ENCODE results near the gene FDX1.
A peak's percentile ranks its signal among the peaks of the same experiment; 100 is the strongest.

FDX1 gene

DNA sequence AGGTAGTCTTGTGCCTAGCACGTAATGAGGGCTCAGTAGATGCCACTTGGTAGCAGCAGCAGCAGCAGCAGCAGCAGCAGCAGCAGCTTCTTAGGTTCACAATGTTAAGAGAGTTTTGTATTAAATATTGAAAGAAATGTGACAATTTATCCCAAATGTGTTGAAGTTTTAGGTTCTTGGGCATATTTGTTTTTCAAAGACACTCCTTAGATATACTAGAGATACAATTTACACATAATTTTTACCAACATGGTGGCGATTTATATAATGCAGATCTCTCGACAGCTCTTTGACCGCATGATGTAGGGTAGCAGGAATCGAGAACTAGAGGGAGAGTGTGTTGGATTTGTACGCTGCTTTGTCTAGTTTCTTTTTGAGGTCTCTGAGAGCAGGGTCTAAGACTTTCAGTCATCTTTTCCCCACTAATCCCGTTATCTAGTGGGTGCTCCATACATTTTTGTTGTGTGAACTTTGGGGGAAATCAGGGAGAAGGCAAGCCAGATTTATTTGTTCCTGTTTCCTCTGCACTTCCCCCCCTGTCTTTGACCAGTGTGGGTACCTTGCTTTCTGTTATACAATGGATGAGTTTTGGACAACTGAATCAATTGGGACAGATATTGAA lies 1.4 kb downstream of the FDX1 start:
- DNase-seq (ENCODE audit: low spot score) = no peak

DNA sequence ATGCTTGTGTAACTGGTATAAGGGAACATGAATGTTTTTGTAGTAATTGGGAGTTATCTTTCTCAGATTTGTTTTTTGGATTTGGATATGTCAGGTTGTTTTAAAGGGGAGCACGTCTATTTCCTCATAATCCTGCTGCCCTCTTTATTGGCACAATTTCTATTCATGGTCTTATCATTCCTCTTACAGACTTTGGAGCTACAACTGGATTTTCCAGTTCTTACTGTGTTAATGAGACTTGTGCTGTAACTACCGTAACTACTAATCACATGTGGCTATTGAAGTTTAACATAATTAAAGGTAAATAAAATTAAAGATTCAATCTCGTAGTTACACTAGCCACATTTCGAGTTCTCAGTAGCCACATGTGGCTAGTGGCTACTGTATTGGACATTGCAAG lies 1.9 kb downstream of the FDX1 start:
- DNase-seq (ENCODE audit: low spot score) = no peak

DNA sequence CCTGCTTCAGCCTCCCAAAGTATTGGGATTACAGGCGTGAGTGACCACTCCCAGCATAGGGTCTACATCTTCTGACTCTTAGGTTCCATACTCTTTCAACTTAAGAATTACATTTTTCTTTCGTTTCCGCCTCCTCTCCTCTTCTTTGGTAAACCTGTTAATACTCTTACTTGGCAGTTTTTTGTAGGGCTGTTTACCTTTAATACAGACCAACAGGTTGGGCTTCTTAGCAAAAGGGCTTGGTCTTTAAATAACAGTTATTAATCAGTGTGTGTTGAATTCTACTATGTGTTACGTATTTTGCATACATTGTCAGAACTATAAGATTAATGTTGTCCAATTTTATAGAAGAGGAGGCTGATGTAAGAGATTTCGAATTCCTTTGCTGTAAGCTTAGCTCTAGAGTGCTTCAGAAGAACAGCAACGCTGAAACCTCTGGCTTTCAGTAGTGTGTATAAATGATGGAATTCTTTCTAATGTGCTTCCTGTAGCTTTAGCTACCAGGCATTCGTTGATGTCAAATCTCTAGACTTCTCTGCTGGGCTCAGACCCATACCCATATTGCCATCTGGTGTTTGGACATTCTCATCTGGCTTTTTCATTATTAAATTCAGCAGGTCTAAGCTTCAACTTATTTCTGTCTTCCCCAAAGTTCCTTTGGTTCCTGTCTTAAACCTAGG lies 3.1 kb downstream of the FDX1 start:
- DNase-seq (ENCODE audit: low spot score) = no peak

DNA sequence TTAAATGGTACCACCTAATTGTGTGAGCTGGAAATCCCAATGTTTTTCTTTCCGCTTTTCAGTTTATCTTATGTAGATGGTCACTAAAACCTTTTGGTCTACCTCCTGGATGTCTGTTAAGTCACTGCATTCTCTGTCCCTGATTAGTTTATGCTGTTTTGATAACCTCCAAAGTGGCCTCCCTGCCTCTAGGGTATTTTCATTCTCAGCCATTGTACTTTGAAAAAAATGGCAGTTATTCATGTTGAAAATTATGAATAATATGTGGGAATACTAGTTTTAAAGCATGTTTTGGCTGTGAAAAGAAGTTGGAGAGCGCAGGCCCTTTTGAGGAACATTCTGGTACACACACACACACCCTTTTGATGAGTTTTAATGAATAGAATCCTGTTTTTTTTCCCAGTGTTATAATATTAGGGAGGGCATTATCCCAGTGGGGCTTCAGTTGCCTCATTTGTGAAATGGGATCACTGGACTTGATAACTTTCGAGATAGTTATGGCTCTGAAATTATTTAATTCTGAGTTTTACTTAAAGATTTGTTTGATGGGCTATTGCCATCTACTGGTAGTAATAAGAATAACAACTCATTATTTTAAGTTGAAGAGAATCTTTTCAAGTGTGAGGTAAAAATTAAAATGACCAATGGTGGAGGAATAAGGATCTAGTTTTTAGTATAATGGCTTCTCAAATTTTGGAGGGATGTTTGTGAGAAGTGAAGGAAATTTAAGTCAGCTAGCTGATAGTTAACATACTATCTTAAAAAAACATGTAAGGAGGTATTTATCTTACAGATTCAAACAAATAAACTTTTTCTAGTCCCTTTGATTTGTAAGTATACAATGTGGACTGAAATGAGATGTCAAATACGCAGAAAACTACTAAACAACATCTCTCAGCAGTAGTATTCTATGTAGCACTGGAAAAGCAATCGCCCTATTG lies 3.9 kb downstream of the FDX1 start:
- DNase-seq (ENCODE audit: low spot score) = peak; percentile 21

DNA sequence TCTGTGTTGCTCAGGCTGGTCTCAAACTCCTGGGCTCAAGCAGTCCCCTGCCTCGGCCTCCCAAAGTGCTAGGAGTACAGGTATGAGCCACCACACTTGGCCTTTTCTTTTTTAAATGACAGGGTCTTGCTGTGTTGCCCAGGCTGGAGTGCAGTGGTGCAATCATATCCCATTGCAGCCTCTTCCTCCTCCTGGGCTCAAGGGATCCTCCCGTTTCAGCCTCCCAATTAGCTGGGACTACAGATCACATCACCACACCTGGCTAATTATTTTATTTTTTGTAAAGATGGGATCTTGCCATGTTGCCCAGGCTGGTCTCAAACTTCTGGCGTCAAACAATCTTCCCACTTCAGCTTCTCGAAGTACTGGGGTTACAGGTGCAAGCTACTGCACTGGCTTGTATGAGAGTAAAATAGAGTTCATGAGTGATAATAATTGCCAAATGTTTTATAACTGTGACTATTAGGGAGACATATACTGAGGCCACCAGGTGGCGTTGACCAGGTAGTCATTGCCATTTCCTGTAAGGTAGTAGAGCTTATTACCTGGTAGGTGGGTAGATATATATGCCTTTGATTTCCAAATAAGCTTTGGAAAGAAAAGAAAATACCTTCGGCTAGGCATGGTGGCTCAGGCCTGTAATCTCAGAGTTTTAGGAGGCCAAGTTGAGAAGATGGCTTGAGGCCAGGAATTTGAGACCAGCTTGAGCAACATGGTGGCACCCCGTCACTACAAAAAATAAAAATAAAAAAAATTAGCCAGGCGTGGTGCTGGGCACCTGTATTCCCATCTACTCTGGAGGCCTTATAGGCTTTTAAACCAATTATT lies 5.4 kb downstream of the FDX1 start:
- DNase-seq (ENCODE audit: low spot score) = peak; percentile 34

DNA sequence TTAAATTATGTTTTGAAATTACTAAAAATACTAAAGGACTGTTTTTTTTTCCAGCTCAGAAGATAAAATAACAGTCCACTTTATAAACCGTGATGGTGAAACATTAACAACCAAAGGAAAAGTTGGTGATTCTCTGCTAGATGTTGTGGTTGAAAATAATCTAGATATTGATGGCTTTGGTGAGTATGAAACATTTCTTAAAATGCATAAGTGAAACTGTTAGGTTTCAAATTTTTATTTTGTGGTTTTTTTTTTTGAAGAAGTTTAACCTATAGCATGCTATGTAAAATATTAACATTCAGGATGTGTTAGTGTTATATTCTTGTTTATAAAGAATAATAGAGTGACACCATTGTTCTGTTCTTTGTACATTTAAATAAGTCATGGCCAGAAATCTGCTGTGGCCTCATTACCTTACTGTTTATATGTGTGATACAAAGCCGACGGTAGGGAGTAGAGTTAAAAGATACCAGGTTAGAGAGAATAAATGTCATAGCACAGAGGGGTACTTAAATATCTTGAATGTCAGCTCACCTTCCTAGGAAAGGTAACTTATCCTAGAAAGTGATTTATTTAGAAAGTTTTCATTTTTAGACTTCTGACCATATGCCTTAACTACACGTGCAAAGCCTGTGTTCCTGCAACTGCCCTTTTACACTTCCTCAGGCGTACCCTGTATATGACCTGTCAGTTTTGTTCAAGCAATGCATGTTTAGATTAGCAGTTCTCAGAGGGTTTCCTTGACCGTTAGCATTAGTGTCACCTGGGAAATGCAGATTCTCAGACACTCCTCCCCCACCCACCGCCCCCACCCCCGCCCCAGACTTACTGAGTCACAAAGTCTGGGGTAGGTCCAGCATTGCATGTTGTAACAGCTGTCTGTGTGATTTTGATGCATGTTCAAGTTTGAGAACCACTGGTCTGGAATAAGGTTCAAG lies 6.3 kb downstream of the FDX1 start:
- no peak for DNase-seq (ENCODE audit: low spot score)

DNA sequence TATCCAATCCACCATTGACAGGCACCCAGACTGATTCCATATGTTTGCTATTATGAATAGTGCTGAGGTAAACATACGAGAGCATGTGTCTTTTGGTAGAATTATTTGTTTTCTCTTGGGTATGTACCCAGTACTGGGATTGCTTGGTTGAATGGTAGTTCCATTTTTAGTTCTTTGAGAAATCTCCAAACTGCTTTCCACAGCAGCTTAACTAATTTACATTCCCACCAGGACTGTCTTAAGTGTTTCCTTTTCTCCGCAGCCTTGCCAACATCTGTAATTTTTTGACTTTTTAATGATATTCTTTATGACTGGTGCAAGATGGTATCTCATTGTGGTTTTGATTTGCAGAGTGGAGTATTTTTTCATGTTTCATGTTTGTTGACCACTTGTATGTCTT lies 8.3 kb downstream of the FDX1 start:
- no peak for DNase-seq (ENCODE audit: low spot score)

DNA sequence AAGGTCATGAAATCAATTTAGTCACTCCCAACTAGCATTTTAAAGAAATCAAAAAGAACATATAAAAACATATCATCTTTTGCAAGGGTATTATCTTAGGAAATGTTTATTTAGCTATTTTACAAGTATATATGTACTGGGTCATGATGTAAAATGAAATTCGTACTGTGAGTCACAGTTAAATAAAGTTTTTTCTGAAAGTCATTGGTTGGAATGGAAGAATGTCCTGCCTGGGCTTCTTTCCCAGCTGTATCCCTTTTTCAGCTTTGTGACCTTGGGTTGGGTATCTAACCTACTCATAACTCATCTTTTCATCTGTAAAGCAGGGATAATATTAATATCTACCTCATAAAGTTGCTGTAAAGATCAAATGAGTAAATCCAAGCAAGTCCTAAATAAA lies 15.7 kb downstream of the FDX1 start:
- no peak for DNase-seq (ENCODE audit: low spot score)

DNA sequence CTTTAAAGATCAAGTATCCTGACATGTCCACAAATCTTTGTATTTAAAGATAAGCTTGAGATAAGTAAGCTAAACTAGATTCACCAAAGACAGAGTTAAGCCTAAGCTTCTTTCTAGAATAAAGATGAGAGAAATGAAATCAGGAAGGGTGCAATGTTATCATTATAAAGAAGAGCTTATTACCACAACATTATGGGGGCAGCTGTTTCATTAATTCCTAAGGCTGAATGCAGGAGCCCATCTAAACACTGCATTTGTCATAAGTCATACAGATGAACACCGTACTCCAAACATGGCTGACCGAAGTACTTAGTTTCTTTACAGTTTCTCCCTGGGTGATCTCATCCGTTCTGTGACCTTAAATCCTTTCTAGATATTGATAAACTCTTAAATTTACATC lies 16.3 kb downstream of the FDX1 start:
- DNase-seq (ENCODE audit: low spot score) = no peak

DNA sequence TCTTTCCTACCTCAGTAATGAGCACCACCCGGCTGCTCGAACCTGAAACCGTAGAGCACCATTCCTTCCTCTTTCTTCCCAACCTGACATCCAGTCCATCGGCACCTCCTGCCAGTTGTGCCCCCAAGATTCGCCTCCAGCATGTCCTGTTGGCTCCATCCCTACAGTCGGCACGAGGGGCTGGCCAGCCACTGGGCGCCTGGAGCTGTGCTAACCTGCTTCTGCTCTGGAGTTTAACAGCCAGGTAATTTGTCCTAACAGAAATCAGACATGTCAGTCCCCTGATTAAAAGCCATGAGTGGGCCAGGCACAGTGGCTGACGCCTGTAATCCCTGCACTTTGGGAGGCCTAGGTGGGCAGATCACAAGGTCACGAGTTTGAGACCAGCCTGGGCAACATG lies 16.8 kb downstream of the FDX1 start:
- DNase-seq (ENCODE audit: low spot score) = no peak

DNA sequence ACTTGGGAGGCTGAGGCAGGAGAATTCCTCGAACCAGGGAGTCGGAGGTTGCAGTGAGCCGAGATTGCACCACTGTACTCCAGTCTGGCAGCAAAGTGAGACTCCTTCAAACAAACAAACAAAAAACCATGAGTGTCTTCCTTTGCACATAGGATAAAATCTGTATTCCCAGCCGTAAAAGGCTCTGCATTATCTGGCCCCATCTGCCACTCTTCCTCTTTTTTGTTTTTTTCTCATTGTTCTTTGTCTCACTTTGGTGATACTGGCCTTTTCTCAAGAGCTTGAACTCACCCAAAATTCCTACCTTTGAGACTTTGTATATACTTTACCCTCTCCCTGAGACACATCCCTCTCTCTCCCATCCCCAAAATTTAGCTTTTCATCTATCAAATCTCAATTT lies 17.6 kb downstream of the FDX1 start:
- DNase-seq (ENCODE audit: low spot score) = no peak

DNA sequence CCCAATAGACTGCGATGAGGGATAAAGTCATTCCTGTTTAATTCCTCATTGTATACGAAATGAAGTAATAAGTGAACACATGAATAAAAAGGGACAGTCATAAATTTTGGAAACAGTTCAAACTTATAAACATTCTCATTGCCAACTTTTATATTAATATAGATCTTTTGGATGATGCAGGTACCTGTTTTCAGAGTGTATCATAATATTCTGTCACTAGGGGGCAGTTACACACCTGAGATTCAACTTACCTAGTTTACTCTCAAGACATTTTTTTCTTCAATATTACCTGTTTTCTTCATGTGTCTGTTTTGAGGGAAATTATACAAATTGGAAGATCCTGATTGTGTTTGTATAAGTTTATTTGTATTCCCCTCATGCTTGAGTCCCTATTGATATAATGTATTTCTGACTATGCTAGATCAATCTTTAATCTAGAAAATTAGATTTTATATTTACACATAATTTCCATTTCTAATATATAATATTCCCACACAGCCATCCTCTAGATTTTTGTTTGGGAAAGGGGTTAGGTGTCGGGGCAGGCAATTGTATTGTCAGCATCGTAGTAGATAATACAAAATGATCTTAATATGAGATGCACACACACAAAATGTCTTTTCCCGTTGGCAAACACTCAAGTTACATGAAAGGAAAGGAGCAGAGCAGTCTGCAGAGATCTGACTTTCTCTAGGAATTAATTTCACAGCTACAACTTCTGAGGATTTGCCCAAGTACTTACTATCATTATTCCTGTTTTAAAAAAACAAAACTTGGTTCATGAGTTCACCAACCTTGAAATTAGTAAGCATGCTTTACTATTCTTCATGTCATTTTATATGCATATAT lies 18.4 kb downstream of the FDX1 start:
- no peak for DNase-seq (ENCODE audit: low spot score)

DNA sequence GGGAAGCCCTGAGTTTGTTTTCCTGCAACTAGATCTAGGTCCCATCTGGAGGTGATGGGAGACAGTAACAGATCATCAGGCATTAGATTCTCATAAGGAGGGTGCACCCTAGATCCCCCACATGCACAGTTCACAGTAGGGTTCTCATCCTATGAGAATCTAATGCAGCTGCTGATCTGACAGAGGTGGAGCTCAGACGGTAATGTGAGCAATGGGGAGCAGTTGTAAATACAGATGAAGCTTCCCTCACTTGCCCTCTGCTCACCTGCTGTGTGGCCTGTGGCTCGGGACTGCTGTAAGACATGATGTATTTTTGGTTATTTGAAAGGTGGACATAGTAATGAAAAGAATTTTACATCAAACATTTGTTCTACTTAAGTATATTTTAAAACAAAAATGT lies 20.5 kb downstream of the FDX1 start:
- no peak for DNase-seq (ENCODE audit: low spot score)

DNA sequence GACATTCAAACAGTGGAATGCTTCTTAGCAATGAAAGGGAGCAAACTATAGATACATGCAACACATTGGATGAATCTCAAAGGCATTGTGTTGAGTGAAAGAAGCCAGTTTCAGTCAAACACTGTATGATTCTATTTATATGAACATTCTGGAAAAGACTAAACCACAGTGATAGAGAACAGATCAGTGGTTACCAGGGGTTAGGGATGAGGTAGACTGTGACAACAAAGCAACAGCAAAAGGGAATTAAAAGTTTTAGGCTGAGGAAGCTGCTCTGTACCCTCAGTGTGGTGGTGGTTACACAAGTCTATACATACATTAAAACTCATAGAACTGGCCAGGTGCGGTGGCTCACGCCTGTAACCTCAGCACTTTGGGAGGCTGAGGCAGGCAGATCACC lies 23.0 kb downstream of the FDX1 start:
- DNase-seq (ENCODE audit: low spot score) = no peak

DNA sequence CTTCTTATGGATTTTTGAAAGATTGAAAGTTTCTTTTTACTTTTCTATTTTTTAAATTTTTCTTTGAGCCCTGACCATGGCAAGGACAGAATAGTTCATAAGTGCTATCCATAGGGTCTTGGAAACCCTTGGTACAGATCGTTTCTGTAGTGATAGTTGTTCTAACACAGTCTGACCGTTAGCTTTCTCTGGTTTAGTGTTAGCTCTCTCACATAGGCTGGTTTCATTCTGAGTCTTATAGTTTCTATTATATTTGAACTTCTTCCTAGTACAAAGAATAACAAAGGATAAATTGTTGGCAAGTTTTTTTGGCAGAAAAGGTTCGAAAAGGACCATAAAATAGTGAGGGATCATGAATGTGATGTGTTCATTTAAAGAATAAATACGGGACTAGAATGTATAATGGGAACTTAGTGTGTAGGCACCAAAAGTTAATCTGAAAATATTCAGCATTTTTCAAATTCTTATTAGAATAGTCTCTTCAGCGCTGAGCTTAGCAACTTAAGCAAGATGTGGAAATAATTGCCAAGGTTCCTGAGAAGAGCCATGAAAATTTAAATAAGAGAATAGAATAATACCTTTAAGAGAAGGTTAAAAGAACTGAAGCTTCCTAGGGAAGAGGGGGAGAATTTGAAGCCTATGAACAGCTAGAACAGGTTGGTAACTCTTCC lies 24.1 kb downstream of the FDX1 start:
- DNase-seq (ENCODE audit: low spot score) = no peak

DNA sequence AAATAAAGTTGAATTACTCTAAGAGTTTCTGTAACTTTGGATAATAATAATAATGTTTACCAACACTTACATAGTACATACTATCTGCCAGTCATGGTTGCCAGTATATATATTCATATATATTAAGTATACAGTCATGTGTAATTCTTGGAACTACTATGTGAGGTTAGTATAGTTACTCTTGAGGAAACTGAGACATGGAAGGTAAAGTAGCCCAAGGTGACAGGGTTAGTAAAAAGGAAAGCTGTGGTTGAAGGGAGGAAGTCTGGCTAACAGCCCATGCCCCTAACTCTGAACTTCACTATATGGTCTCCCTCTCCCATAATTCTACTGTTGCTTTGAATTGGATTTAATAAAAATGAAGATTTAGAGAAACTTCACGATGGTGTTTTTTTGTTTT lies 24.9 kb downstream of the FDX1 start:
- DNase-seq (ENCODE audit: low spot score) = no peak

DNA sequence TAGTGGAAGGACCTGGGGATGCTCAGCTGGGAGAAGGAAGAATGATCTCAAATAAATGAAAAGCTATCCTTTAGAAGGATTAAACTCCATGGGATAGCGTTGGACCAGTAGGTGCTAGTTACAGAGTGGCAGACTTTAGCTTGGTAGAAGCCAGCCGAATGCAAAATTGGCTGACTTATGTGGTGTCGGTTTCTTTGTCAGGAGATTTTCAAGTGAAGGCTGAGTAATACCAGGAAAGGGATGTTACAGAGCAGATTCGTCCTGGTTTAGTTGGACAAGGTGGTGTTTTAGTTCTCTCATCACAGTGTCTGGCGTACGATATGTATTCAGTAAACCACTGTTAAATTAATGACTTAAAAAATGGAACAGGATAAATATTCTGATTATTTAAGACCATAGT lies 26.0 kb downstream of the FDX1 start:
- DNase-seq (ENCODE audit: low spot score) = no peak

DNA sequence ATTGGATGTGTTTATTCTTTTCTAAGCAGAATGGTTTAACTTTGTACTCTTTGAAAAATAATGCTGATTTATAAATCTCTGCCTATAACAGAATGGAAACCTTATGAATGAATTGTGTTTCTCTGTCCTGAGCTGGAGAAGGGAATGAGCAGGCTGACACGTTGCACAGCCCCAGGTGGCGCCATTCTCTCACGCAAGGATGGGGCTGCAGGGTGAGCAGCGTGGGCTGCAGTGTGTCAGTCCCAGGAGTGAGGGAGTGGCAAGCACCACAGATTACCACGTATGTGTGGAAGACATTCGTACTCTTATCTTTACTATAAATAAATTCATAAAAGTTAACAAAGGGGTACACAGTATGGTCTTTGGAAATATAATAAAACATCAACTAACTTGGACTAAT lies 33.4 kb downstream of the FDX1 start:
- DNase-seq (ENCODE audit: low spot score) = peak; percentile 32

DNA sequence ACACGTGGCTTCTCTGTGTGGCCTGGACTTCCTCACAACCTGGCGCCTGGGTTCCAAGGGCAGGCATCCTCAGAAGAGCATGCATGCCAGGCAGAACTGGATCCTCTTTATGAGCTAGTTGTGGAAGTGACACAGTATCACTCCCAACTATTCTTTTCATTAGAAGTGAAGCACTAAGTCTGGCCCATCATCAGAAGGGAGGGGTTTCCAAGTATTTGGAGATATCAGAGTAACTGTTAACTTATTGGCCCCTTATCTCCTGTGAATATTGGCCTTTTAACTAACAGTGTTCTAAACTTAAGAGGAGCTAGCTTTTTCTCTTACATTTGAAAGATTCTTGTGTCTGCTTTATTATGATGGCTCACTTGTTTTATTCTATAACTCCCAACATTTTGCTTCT lies 35.5 kb downstream of the FDX1 start:
- DNase-seq (ENCODE audit: low spot score) = no peak

DNA sequence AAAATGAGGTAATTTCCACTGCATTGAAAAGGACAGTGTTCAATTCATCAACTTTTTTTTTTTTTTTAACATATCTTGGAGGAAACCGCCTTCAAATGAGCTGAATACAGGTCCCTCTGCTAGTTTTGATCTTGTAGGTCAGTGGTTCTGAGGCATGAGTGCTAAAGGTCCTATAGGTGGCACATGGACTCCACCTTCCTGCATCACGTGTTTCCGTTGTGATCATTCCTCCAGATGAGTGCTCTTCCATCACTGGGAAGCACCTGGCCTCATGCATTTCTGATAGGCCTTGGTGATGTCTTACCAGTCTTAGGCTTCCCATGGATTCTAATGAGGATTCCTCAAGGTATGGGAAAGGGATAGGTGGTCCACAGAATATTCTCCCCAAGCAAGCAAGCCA lies 37.8 kb downstream of the FDX1 start:
- no peak for DNase-seq (ENCODE audit: low spot score)
